ENCODE measurements around the gene BRDT.

The BRDT gene

DNA sequence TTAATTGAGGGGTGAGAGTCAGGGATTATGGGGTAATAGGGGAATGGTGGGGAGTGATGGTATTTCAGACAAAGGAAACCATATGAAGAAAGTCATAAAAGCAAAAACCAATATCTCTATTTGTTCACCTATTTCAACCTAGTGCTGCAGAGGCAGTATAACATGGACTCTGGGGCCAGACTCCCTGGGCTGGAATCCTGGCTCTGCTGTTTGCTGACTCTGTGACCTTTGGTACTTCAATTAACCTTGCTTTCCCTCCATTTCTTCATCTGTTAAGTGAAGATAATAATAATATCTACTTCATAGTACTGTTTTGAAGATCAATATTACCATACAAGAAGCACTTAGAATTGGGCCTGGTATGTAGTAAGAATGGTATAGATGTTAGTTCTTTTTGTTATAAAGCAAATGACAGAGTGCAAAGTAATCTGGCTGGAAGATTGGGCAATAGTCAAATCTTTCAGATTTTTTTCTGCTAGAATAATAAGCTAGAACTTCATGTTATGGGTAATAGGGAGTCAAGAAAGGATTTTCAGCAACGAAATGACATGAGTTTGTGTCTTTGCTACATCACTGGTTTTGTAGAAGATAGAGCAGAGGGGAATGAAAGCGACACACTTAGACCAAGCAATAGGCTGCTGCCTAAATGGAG is 89.6 kb downstream of the BRDT start:
- H3K9ac ChIP-seq (ENCODE audit: low read depth, low read length): no peak overlapping the region
- H3K4me1 ChIP-seq (ENCODE audit: insufficient read depth, low read length): peaks cover 10% of the 10 kb centered on the region; the same call in 1 of the 2 replicates
- H3K4me3 ChIP-seq (ENCODE audit: low read length): no peak overlapping the region
- no peaks in the 10 kb centered on the region for H3K9me3 ChIP-seq (ENCODE audit: insufficient read depth, low read depth, low read length)
- no peak overlapping the region for H3K27ac ChIP-seq (ENCODE audit: low read length)
- no peaks in the 10 kb centered on the region for H3K27me3 ChIP-seq (ENCODE audit: insufficient read depth, low read length)
- H3K36me3 ChIP-seq (ENCODE audit: insufficient read depth, low read depth, low read length): no peaks in the 10 kb centered on the region

DNA sequence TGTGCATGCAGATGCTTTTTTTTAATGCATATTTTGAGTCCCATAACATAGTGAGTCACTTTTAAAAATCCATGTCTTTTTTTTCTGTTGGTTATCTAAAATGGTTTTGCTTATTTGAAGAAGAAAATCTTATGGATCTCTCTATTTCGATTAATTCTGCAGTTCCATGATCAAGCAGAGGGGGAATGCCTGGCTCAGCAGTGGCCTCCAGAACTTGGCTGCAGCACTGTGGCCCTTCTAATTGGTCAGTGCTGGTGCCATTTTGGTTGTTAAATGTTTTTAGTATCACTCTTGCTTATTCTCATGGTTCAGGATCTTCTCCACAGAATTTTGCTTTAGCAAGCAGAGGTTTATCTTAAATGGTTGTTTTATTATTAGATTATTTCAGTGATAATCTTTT is 91.8 kb downstream of the BRDT start:
- no peaks in the 10 kb centered on the region for H3K27me3 ChIP-seq (ENCODE audit: insufficient read depth, low read length)
- no peak overlapping the region for H3K9ac ChIP-seq (ENCODE audit: low read depth, low read length)
- H3K36me3 ChIP-seq (ENCODE audit: insufficient read depth, low read depth, low read length): no peaks in the 10 kb centered on the region
- no peak overlapping the region for H3K27ac ChIP-seq (ENCODE audit: low read length)
- H3K4me1 ChIP-seq (ENCODE audit: insufficient read depth, low read length): peaks cover 10% of the 10 kb centered on the region; the same call in 1 of the 2 replicates
- H3K9me3 ChIP-seq (ENCODE audit: insufficient read depth, low read depth, low read length): no peaks in the 10 kb centered on the region
- no peak overlapping the region for H3K4me3 ChIP-seq (ENCODE audit: low read length)

DNA sequence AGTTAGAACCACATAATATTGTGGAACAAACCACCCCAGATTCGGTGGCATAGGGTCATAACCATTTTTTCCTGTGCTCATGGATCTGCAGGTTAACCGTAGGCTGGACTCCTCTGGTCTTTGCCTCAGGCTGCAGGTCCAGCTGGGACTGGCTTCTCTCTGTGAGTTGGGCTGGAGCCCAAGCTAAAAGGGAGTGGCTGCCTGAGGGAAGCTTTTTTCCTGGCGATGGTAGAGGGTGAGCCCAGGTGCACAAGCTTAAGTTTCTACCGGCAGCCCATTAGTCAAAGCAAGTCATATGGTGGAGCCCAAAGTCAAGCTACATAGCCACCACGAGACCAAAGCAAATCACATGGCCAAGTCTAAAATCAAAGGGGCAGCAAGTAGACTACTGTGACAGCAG is 94.4 kb downstream of the BRDT start:
- Histone ChIP-seq H3K36me3 (ENCODE audit: insufficient read depth, low read depth, low read length) (no peaks in the 10 kb centered on the region), H3K9me3 (ENCODE audit: insufficient read depth, low read depth, low read length) (no peaks in the 10 kb centered on the region), H3K27me3 (ENCODE audit: insufficient read depth, low read length) (no peaks in the 10 kb centered on the region), H3K27ac (ENCODE audit: low read length) (no peak overlapping the region), H3K4me3 (ENCODE audit: low read length) (no peak overlapping the region), H3K9ac (ENCODE audit: low read depth, low read length) (no peak overlapping the region), H3K4me1 (ENCODE audit: insufficient read depth, low read length) (no peaks in the 10 kb centered on the region)

DNA sequence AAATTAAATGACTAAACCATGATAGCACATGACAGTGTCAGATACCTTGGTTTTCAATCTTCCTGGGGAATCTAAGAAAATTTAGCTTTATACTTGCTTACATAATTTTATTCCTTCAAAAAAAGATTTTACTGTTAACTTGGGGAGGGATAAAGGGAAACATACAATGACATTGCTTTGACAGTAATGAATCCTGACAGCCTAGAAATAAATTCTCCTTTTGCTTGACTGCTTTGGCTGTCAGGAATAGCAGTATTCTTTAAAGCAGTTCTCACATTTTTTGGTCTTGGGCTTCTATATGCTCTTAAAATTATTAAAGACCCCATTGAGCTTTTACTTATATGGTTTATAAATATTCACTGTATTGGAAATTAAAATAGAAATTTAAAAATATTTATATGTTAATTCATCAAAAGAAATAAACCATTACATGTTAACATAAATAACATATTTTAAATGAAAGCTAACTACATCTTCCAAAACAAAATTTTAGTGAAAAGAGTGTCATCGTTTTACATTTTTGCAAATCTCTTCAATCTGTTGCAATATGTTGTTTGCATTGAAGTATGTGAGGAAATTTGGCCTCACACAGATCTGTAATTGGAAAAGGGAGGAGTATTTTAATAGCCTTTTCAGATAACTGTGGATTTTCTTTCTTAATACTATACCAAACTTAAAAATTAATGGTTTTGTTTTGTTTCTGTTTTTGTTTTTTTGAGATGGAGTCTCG is 96.7 kb downstream of the BRDT start:
- Histone ChIP-seq H3K9ac (ENCODE audit: low read depth, low read length) (no peak overlapping the region), H3K4me3 (ENCODE audit: low read length) (no peak overlapping the region), H3K27ac (ENCODE audit: low read length) (no peak overlapping the region), H3K27me3 (ENCODE audit: insufficient read depth, low read length) (no peaks in the 10 kb centered on the region), H3K9me3 (ENCODE audit: insufficient read depth, low read depth, low read length) (no peaks in the 10 kb centered on the region), H3K4me1 (ENCODE audit: insufficient read depth, low read length) (no peaks in the 10 kb centered on the region), H3K36me3 (ENCODE audit: insufficient read depth, low read depth, low read length) (no peaks in the 10 kb centered on the region)

DNA sequence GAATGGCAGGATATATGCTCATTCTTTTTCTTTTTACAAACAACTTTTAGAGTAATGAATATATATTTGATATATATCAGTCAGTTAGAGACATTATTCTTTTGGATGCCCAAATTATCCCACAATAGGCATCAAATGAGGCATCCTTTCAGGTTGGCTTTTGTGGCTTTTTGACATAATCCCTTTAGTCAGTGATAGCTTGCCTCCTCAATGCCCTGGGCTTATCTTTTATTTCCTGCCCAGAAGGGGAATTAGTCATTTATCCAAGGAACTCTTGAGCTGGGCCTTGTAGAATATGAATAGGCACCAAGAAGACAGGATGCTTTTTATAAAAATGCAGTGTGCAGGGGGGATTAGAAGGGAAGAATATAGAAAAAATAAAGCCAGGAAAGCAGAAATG is 102.7 kb downstream of the BRDT start:
- Histone ChIP-seq H3K9me3 (ENCODE audit: insufficient read depth, low read depth, low read length) (no peaks in the 10 kb centered on the region), H3K27ac (ENCODE audit: low read length) (no peak overlapping the region), H3K36me3 (ENCODE audit: insufficient read depth, low read depth, low read length) (no peaks in the 10 kb centered on the region), H3K4me1 (ENCODE audit: insufficient read depth, low read length) (no peaks in the 10 kb centered on the region), H3K4me3 (ENCODE audit: low read length) (no peak overlapping the region), H3K27me3 (ENCODE audit: insufficient read depth, low read length) (no peaks in the 10 kb centered on the region), H3K9ac (ENCODE audit: low read depth, low read length) (no peak overlapping the region)
